Suppressor macrophage treated with lipopolysaccharide for 4 hours (primary cell): ENCODE results near the gene CTIF.

Experiments used
- DNase-seq: peaks from one replicate; pipeline ENCODE4 v3.0.0-alpha.2; 2020

CTIF gene

GRCh38 chr18:48762022-48762421 is 223.2 kb downstream of the CTIF start:
- no peak for DNase-seq

GRCh38 chr18:48762836-48763718 is 224.2 kb downstream of the CTIF start:
- DNase-seq, result no peak

- DNase-seq, result no peak
These were observed 224.9 kb downstream of the CTIF start for GRCh38 chr18:48763719-48764100.

GRCh38 chr18:48765053-48765452 is 226.2 kb downstream of the CTIF start:
- no peak for DNase-seq

GRCh38 chr18:48766026-48766425 is 227.2 kb downstream of the CTIF start:
- no peak for DNase-seq

- DNase-seq, result no peak
These were observed 227.7 kb downstream of the CTIF start for GRCh38 chr18:48766487-48766886.

- no peak for DNase-seq
These were observed 228.4 kb downstream of the CTIF start for GRCh38 chr18:48767090-48767690.

- DNase-seq, result no peak
These were observed 230.3 kb downstream of the CTIF start for GRCh38 chr18:48769006-48769636.

- no peak for DNase-seq
These were observed 231.4 kb downstream of the CTIF start for GRCh38 chr18:48770243-48770642.

- DNase-seq, result no peak
These were observed 233.0 kb downstream of the CTIF start for GRCh38 chr18:48771641-48772375.

- DNase-seq, result no peak
These were observed 233.6 kb downstream of the CTIF start for GRCh38 chr18:48772457-48772856.

- no peak for DNase-seq
These were observed 235.0 kb downstream of the CTIF start for GRCh38 chr18:48773821-48774220.

GRCh38 chr18:48774941-48775340 is 236.1 kb downstream of the CTIF start:
- DNase-seq, result no peak

GRCh38 chr18:48775372-48776155 is 236.7 kb downstream of the CTIF start:
- DNase-seq, result no peak

- no peak for DNase-seq
These were observed 237.3 kb downstream of the CTIF start for GRCh38 chr18:48776156-48776555.

GRCh38 chr18:48776641-48777025 is 237.8 kb downstream of the CTIF start:
- no peak for DNase-seq

GRCh38 chr18:48777026-48777743 is 238.4 kb downstream of the CTIF start:
- DNase-seq, result peak; percentile 71

- DNase-seq, result peak; percentile 32
These were observed 238.9 kb downstream of the CTIF start for GRCh38 chr18:48777744-48778116.

- no peak for DNase-seq
These were observed 239.6 kb downstream of the CTIF start for GRCh38 chr18:48778344-48779011.

GRCh38 chr18:48779462-48779861 is 240.6 kb downstream of the CTIF start:
- DNase-seq, result no peak

- no peak for DNase-seq
These were observed 241.5 kb downstream of the CTIF start for GRCh38 chr18:48780201-48780912.
